Measurements from ENCODE around the gene ACSF2.

DNA sequence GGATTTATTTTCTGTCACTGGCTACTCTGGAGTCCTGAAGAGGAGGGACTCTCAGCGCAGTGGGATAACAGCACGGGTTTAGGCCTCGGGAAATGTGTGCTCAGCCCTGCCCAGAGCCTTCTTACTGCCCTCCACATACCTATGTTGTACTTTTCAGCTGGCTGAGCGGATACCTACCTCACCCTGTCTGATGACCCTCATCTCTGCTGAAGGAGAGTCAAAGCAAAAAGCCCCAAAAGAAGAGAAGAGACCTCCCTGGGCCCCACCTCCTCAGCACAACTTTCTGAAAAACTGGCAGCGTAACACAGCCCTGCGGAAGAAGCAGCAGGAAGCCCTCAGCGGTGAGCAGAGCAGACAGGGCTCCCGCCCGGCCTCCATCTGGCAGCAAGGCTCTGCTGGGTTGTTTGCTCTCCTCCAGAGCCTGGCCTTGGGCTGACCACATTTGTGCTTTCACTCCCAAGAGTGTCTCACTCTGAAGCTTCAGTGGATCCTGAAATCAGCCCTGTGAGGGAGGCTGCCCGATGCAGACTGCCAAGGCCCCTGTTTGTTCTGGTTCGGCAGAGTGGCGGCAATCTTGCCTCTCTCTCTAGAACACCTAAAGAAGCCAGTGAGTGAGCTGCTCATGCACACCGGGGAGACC lies 92.5 kb downstream of the ACSF2 start:
- TF ChIP-seq, protein P1, sequence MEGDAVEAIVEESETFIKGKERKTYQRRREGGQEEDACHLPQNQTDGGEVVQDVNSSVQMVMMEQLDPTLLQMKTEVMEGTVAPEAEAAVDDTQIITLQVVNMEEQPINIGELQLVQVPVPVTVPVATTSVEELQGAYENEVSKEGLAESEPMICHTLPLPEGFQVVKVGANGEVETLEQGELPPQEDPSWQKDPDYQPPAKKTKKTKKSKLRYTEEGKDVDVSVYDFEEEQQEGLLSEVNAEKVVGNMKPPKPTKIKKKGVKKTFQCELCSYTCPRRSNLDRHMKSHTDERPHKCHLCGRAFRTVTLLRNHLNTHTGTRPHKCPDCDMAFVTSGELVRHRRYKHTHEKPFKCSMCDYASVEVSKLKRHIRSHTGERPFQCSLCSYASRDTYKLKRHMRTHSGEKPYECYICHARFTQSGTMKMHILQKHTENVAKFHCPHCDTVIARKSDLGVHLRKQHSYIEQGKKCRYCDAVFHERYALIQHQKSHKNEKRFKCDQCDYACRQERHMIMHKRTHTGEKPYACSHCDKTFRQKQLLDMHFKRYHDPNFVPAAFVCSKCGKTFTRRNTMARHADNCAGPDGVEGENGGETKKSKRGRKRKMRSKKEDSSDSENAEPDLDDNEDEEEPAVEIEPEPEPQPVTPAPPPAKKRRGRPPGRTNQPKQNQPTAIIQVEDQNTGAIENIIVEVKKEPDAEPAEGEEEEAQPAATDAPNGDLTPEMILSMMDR (IDR thresholded peaks at IDR 0.05), result no peak
- TF ChIP-seq EZH2phosphoT487 (IDR thresholded peaks at IDR 0.05), result no peak

Measured in neural progenitor cell (in vitro differentiated cells).